Colonic mucosa (tissue), 4 donors: Measurements from ENCODE around the gene ARHGAP1. TPM values are rescaled to one million over a fixed set of nuclear protein-coding genes. Genes with fewer than 3 reads are reported as not detected.

Experiments
- DNase-seq: peaks from one replicate; pipeline ENCODE4 v3.0.0-alpha.2; 2020
- H3K27ac ChIP-seq: fragments of 200-600 bp; one replicate; pipeline ENCODE4 v1.8.0; 2021
- H3K27me3 ChIP-seq: fragments of 200-600 bp; one replicate; pipeline ENCODE4 v1.8.0; 2021
- H3K36me3 ChIP-seq: fragments of 200-600 bp; one replicate; pipeline ENCODE4 v1.8.0; 2021
- H3K4me1 ChIP-seq: fragments of 200-600 bp; one replicate; pipeline ENCODE4 v1.8.0; 2021; ENCODE audit warnings: mild to moderate bottlenecking
- H3K4me3 ChIP-seq: fragments of 200-600 bp; one replicate; pipeline ENCODE4 v1.8.0; 2021
- H3K9ac ChIP-seq, 2 donors: one replicate each; pipeline ENCODE4 v1.7.0; 2013; ENCODE audit warnings: control low read depth in 2 of 2, low read depth in 2 of 2, low read length in 2 of 2
- H3K9me3 ChIP-seq: fragments of 200-600 bp; one replicate; pipeline ENCODE4 v1.8.0; 2021
- CTCF ChIP-seq: fragments of 200-600 bp; IDR thresholded peaks from one replicate; pipeline ENCODE4 v1.8.0; 2022; ENCODE audit warnings: antibody characterized with exemption, mild to moderate bottlenecking
- intact Hi-C: fragments of 100-400 bp; cut with DNase I; formaldehyde crosslinking; loops from one replicate; pipeline ENCODE4 v1.14.1; 2022
- total RNA-seq, 2 donors: library from RNA; stranded (reverse); fragmentation: NEBNext Ultra II Directional in 1 of 2; extraction: Animal tissue kit (Norgen Biotek cat#: 25700) in 1 of 2; gene quantifications; one replicate each; pipeline ENCODE4 v1.2.1, GENCODE V29; 2021
- donor health status: healthy.
- donor health status: DM: no; HTN: no; CAD: no.
- donor health status: DM: no; HTN: no; CAD: no.

ARHGAP1 gene
- 10 to 100 TPM; 68.3 to 81.7 TPM for total RNA-seq

- Histone ChIP-seq H3K9ac (peak within 1 kb of the TSS; percentile 83 to 95), H3K4me1 (peaks cover 11% of the 10 kb centered on the region), H3K27me3 (no peaks in the 10 kb centered on the region), H3K4me3 (peak within 1 kb of the TSS; percentile 98), H3K9me3 (no peaks in the 10 kb centered on the region), H3K27ac (peak within 1 kb of the TSS; percentile 93), H3K36me3 (peaks cover 32% of the 10 kb centered on the region)
- intact Hi-C loops, result no loop called here
- peak; percentile 100 for DNase-seq
- TF ChIP-seq CTCF, result no peak
Observed at GRCh38 chr11:46700241-46701077, at the start of gene ARHGAP1, which contains the start of gene ZNF408. Gene ARHGAP1 (minus strand): TSS chr11:46700619. CDS start chr11:46696107, 4,512 bp downstream. Gene ZNF408 (plus strand): TSS chr11:46701031. CDS start chr11:46701048, 17 bp downstream.

DNA sequence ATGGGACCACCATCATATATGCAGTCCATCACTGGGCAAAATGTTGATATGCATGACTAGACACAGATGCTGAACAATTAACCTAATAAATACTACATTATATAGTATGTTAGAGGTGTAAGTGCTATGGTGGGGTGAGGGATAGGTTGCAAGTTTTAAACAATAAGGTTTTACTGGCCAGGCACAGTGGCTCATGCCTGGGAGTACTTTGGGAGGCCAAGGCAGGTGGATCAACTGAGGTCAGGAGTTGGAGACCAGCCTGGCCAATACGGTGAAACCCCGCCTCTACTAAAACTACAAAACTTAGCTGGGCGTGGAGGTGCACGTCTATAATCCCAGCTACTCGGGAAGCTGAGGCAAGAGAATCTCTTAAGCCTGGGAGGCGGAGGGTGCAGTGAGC is 46.7 kb upstream of the ARHGAP1 start:
- Histone ChIP-seq H3K4me1 (no peaks in the 10 kb centered on the region), H3K27me3 (no peaks in the 10 kb centered on the region), H3K4me3 (no peak overlapping the region), H3K36me3 (peaks cover 5% of the 10 kb centered on the region), H3K9ac (no peak overlapping the region), H3K9me3 (no peaks in the 10 kb centered on the region), H3K27ac (no peak overlapping the region)
- DNase-seq, result no peak
- TF ChIP-seq CTCF, result no peak
- intact Hi-C loops, result no loop called here

DNA sequence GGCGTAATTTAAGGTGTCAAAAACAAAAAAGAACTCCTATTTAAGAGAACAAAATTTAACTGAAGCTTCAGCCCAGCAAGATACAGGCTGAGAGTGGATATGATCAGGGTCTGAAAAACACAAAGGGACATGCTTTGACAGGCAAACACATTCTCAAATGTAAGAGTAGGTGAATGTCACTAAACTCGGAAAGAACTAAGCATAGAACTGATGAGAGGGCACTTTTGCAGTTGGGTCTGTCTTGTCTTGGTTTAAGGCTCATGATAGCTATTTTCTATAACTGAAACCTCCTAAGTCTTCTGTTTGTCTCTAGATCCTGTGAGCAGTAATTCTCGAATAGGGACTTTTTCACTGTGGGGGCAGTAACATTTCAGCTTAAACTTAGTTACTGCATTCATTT is 45.6 kb upstream of the ARHGAP1 start:
- Histone ChIP-seq H3K4me3 (no peak overlapping the region), H3K36me3 (peaks cover 5% of the 10 kb centered on the region), H3K27ac (no peak overlapping the region), H3K4me1 (no peaks in the 10 kb centered on the region), H3K9me3 (no peaks in the 10 kb centered on the region), H3K27me3 (no peaks in the 10 kb centered on the region), H3K9ac (no peak overlapping the region)
- TF ChIP-seq CTCF, result no peak
- no peak for DNase-seq
- intact Hi-C loops, result no loop called here

DNA sequence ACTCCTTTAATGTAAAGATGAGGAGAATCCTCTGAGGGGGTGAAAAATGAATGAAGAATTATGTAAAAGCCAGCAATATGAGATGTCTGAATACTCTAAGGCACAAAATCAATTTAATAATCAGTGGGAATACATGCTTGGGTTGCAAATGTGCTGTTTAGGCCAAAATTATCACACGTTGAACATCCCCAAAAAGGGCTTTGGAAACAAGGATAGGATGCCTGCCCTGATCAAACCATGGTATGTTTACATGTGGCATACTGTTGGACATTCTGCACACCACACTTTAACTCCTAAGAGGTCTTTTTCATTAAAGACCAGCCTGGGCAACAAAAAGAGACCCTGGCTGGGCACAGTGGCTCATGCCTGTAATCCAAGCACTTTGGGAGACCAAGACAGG is 44.9 kb upstream of the ARHGAP1 start:
- H3K4me1 ChIP-seq, result no peaks in the 10 kb centered on the region
- intact Hi-C loops, result no loop called here
- no peaks in the 10 kb centered on the region for H3K9me3 ChIP-seq
- H3K27ac ChIP-seq, result no peak overlapping the region
- H3K36me3 ChIP-seq, result peaks cover 5% of the 10 kb centered on the region
- H3K27me3 ChIP-seq, result no peaks in the 10 kb centered on the region
- no peak for DNase-seq
- no peak overlapping the region for H3K4me3 ChIP-seq
- H3K9ac ChIP-seq, result no peak overlapping the region
- TF ChIP-seq CTCF, result no peak

- Histone ChIP-seq H3K4me3 (no peak overlapping the region), H3K9me3 (no peaks in the 10 kb centered on the region), H3K36me3 (peaks cover 5% of the 10 kb centered on the region), H3K9ac (no peak overlapping the region), H3K27ac (no peak overlapping the region), H3K4me1 (no peaks in the 10 kb centered on the region), H3K27me3 (no peaks in the 10 kb centered on the region)
- TF ChIP-seq CTCF, result no peak
- intact Hi-C loops, result no loop called here
- no peak for DNase-seq
Observed at GRCh38 chr11:46743693-46744339, 43.4 kb upstream of the ARHGAP1 start.
